Bronchial epithelial cell (primary cell): ENCODE measurements around the gene SDF4. TPM values are rescaled to one million over a fixed set of nuclear protein-coding genes. Genes with fewer than 3 reads are reported as not detected.

ENCODE experiments used
- DNase-seq: peaks from one replicate; pipeline ENCODE4 v3.0.0-alpha.2; 2010; ENCODE audit warnings: low read depth
- FAIRE-seq: peaks from 2 replicates; lab custom pipeline; 2011; peaks lifted over from hg19 to GRCh38; lab: Jason Lieb, UNC
- H3K27me3 ChIP-seq: 2 replicates; pipeline ENCODE4 v1.5.1; 2011; ENCODE audit warnings: low read length; ENCODE audit not compliant: control insufficient read depth, insufficient read depth
- H3K36me3 ChIP-seq: 2 replicates; pipeline ENCODE4 v1.5.1; 2011; ENCODE audit warnings: low read length; ENCODE audit not compliant: control insufficient read depth, insufficient read depth
- H3K4me3 ChIP-seq: 2 replicates; pipeline ENCODE4 v1.5.1; 2011; ENCODE audit warnings: mild to moderate bottlenecking, low read depth, low read length, control low read depth
- CTCF ChIP-seq: IDR thresholded peaks from 2 replicates; pipeline ENCODE4 v1.5.1; 2011; ENCODE audit warnings: mild to moderate bottlenecking, moderate library complexity, low read length, control low read depth, inconsistent platforms; ENCODE audit not compliant: insufficient read depth, severe bottlenecking
- total RNA-seq: library from RNA; depleted of rRNA; stranded (reverse); fragments of >200 nt; gene quantifications from 2 replicates; pipeline ENCODE4 v1.2.1, GENCODE V29; 2014

SDF4 gene
- total RNA-seq, 1 donor from 2014 or later = 68.2 TPM

GRCh38 chr1:1168451-1169411, 63.1 kb downstream of the SDF4 start:
- DNase-seq (no peak), FAIRE-seq (no peak)
- no peak overlapping the region for H3K4me3 ChIP-seq
- peaks cover 3% of the 10 kb centered on the region for H3K27me3 ChIP-seq
- TF ChIP-seq CTCF = no peak
- peaks cover 11% of the 10 kb centered on the region for H3K36me3 ChIP-seq

GRCh38 chr1:1167841-1168450, 63.9 kb downstream of the SDF4 start:
- DNase-seq (no peak), FAIRE-seq (no peak)
- Histone ChIP-seq H3K36me3 (peaks cover 11% of the 10 kb centered on the region), H3K4me3 (no peak overlapping the region), H3K27me3 (no peaks in the 10 kb centered on the region)
- TF ChIP-seq CTCF = no peak

- Histone ChIP-seq H3K36me3 (peaks cover 11% of the 10 kb centered on the region), H3K27me3 (no peaks in the 10 kb centered on the region), H3K4me3 (no peak overlapping the region)
- no peak for TF ChIP-seq CTCF
- FAIRE-seq = no peak
- no peak for DNase-seq
These were observed 64.4 kb downstream of the SDF4 start for GRCh38 chr1:1167398-1167821.

Other genes starting within 250 kb of the SDF4 start
- gene PERM1, start 249.9 kb downstream of the SDF4 start, total RNA-seq = under 0.01 TPM in 1 of 2 replicates, not detected in the other
- 42.6 and 83.5 TPM in 2 replicates for gene HES4, start 231.9 kb downstream of the SDF4 start, total RNA-seq
- 18.2 and 25.7 TPM in 2 replicates for gene ISG15, start 218.5 kb downstream of the SDF4 start, total RNA-seq
- 117 and 132 TPM in 2 replicates for gene AGRN, start 211.9 kb downstream of the SDF4 start, total RNA-seq
- 9.0 and 14.6 TPM in 2 replicates for gene RNF223, start 157.7 kb downstream of the SDF4 start, total RNA-seq
- 5.9 and 8.2 TPM in 2 replicates for gene C1orf159, start 115.9 kb downstream of the SDF4 start, total RNA-seq
- not detected in 2 replicates for gene TTLL10, start 58.1 kb downstream of the SDF4 start, total RNA-seq
- 1.7 TPM in 1 of 2 replicates, not detected in the other for gene TNFRSF18, start 25.4 kb downstream of the SDF4 start, total RNA-seq
- 0.13 TPM in 1 of 2 replicates, not detected in the other for gene TNFRSF4, start 17.8 kb downstream of the SDF4 start, total RNA-seq
- gene B3GALT6, start 236 bp upstream of the SDF4 start, total RNA-seq = 19.1 and 24.5 TPM in 2 replicates
- 1.3 and 2.7 TPM in 2 replicates for gene C1QTNF12, start 14.7 kb upstream of the SDF4 start, total RNA-seq
- gene UBE2J2, start 41.9 kb upstream of the SDF4 start, total RNA-seq = 41.3 and 41.5 TPM in 2 replicates
- 0.26 and 0.51 TPM in 2 replicates for gene SCNN1D, start 48.4 kb upstream of the SDF4 start, total RNA-seq
- 34.0 and 36.4 TPM in 2 replicates for gene ACAP3, start 75.9 kb upstream of the SDF4 start, total RNA-seq
- gene PUSL1, start 76.6 kb upstream of the SDF4 start, total RNA-seq = 15.6 and 20.8 TPM in 2 replicates
- gene INTS11, start 92.7 kb upstream of the SDF4 start, total RNA-seq = 64.9 and 66.3 TPM in 2 replicates
- 10.8 and 20.2 TPM in 2 replicates for gene CPTP, start 92.8 kb upstream of the SDF4 start, total RNA-seq
- 0.26 and 0.38 TPM in 2 replicates for gene TAS1R3, start 99.3 kb upstream of the SDF4 start, total RNA-seq
- 208 and 233 TPM in 2 replicates for gene DVL1, start 117.4 kb upstream of the SDF4 start, total RNA-seq
- gene MXRA8, start 126.6 kb upstream of the SDF4 start, total RNA-seq = 0.51 and 5.0 TPM in 2 replicates
- 93.5 and 128 TPM in 2 replicates for gene AURKAIP1, start 143.2 kb upstream of the SDF4 start, total RNA-seq
- 119 and 134 TPM in 2 replicates for gene CCNL2, start 167.3 kb upstream of the SDF4 start, total RNA-seq
- gene MRPL20, start 175.3 kb upstream of the SDF4 start, total RNA-seq = 46.3 and 50.4 TPM in 2 replicates
- gene ANKRD65, start 189.3 kb upstream of the SDF4 start, total RNA-seq = 5.3 and 7.9 TPM in 2 replicates
- 5.0 and 7.9 TPM in 2 replicates for gene VWA1, start 203.7 kb upstream of the SDF4 start, total RNA-seq
- gene ATAD3C, start 217.7 kb upstream of the SDF4 start, total RNA-seq = 0.26 and 0.77 TPM in 2 replicates
- 19.2 and 24.7 TPM in 2 replicates for gene ATAD3B, start 239.8 kb upstream of the SDF4 start, total RNA-seq